GM12892 (cell line): ENCODE results near the gene SLC39A1.

Source experiments
- POLR2A ChIP-seq: IDR thresholded peaks from 2 replicates; pipeline ENCODE4 v1.6.1; 2011; ENCODE audit warnings: low read depth, low read length, control low read depth
- POLR2AphosphoS5 ChIP-seq: IDR thresholded peaks from 2 replicates; pipeline ENCODE4 v1.6.1; 2011; ENCODE audit warnings: low read depth, low read length, control low read depth
- TAF1 ChIP-seq: IDR thresholded peaks from 2 replicates; pipeline ENCODE4 v1.6.1; 2011; ENCODE audit warnings: low read depth, mild to moderate bottlenecking, control low read depth, low read length, borderline replicate concordance

- TF ChIP-seq POLR2AphosphoS5 = no peak
- no peak for TF ChIP-seq TAF1
- no peak for TF ChIP-seq POLR2A
Measured at GRCh38 chr1:153959454-153959853, 3.9 kb downstream of the SLC39A1 start.
